DOHH2 (cell line): ENCODE data around the gene PAPLN.

Experiments used
- CTCF ChIP-seq: fragments of 200-600 bp; sonication (generic); IDR thresholded peaks from one replicate; pipeline ENCODE4 v1.5.1; 2014; ENCODE audit warnings: antibody characterized with exemption, mild to moderate bottlenecking, low read depth, low read length; ENCODE audit not compliant: poor library complexity, severe bottlenecking
- EZH2phosphoT487 ChIP-seq: fragments of 200-600 bp; sonication (generic); IDR thresholded peaks from 2 replicates; pipeline ENCODE4 v1.6.1; 2017; ENCODE audit warnings: borderline replicate concordance, mild to moderate bottlenecking, antibody characterized with exemption, low read length, moderate library complexity, mixed read lengths

- TF ChIP-seq CTCF (no peak), EZH2phosphoT487 (no peak)
These were observed 2.5 kb upstream of the PAPLN start for GRCh38 chr14:73234586-73235394.
